Stimulated activated memory B cell treated with anti-CD40 and anti-IgM and Interleukin-4, amounts not matched to agents 10 μg/mL and 1 μg/mL and 100 μg/mL, for 72 hours (primary cell): ENCODE measurements around the gene CCDC150.
A peak's percentile ranks its signal among the peaks of the same experiment; 100 is the strongest.

Experiments used
- ATAC-seq: fragments of 150-1000 bp; cut with Tn5 transposase; 2 replicates; pipeline ENCODE4 v1.10.0; 2021
- H3K27ac Mint-ChIP-seq: one replicate; pipeline ENCODE4 v1.8.0; 2022; ENCODE audit warnings: mild to moderate bottlenecking, mixed read lengths
- H3K27me3 Mint-ChIP-seq: one replicate; pipeline ENCODE4 v1.8.0; 2022; ENCODE audit warnings: mixed read lengths
- H3K36me3 Mint-ChIP-seq: one replicate; pipeline ENCODE4 v1.8.0; 2022; ENCODE audit warnings: mixed read lengths
- H3K4me1 Mint-ChIP-seq: one replicate; pipeline ENCODE4 v1.8.0; 2022; ENCODE audit warnings: mixed read lengths
- H3K4me3 Mint-ChIP-seq: one replicate; pipeline ENCODE4 v1.8.0; 2022; ENCODE audit warnings: mild to moderate bottlenecking, moderate library complexity, mixed read lengths
- H3K9me3 Mint-ChIP-seq: one replicate; pipeline ENCODE4 v1.8.0; 2022; ENCODE audit warnings: mixed read lengths

CCDC150 gene

GRCh38 chr2:196750977-196751631, 111.6 kb downstream of the CCDC150 start:
- peaks cover 7% of the 10 kb centered on the region for H3K4me1 Mint-ChIP-seq

DNA sequence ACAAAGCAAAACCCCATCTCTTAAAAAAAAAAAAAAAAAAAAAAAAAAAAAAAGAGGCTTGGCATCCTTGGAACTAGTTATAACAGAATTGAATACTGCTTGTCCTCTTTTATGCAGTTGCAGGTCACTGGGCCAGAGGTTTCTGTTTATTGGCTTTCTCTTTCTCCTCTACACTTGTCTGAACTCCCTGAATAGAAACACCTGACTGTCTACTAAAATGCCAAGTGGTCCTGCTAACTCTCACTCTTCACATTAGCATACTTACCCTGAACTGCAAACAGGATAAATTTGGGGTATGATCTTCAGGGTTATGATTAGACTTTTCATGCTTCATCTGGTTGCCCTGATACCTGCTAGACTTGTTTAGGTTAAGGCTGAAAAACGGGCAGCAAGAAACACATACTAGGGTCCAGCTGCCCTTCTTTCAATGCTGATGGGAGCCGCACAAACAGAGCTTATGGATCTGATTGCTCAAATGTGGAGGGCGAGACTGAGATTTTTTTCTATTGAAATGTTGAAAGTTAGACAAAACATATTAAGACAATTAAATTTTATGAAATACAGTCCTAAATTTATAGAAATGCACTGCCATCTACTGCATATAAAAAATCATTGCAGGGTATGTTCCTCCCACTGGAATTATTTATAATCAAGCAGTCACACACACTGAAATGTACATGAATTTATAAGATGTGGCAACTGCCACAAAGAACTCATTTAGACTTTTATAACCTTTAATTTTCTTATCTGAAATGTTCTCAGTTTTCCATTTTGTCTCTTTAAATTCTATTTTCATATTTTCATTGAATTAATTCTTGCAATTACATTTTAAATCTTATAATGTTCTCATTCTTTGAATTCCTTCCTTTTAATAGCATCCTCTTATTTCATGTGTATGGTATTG, 119.2 kb downstream of the CCDC150 start:
- no peaks in the 10 kb centered on the region for H3K4me1 Mint-ChIP-seq
- no peak overlapping the region for H3K4me3 Mint-ChIP-seq
- H3K9me3 Mint-ChIP-seq, result peaks cover 25% of the 10 kb centered on the region
- H3K27ac Mint-ChIP-seq, result no peak overlapping the region
- peaks cover 50% of the 10 kb centered on the region for H3K36me3 Mint-ChIP-seq
- no peaks in the 10 kb centered on the region for H3K27me3 Mint-ChIP-seq
- no peak for ATAC-seq

More at GRCh38 chr2:196750977-196751631, 111.6 kb downstream of the CCDC150 start:
- no peaks in the 10 kb centered on the region for H3K27me3 Mint-ChIP-seq
- no peak overlapping the region for H3K4me3 Mint-ChIP-seq
- peaks cover 15% of the 10 kb centered on the region for H3K9me3 Mint-ChIP-seq
- no peaks in the 10 kb centered on the region for H3K36me3 Mint-ChIP-seq
- peak; percentile 76 for ATAC-seq
- no peak overlapping the region for H3K27ac Mint-ChIP-seq

- Mint-ChIP-seq H3K4me1 (no peaks in the 10 kb centered on the region), H3K27me3 (no peaks in the 10 kb centered on the region), H3K36me3 (peaks cover 54% of the 10 kb centered on the region), H3K9me3 (peaks cover 19% of the 10 kb centered on the region), H3K27ac (no peak overlapping the region), H3K4me3 (no peak overlapping the region)
- no peak for ATAC-seq
Measured at GRCh38 chr2:196759378-196759706, 119.8 kb downstream of the CCDC150 start.

GRCh38 chr2:196767101-196767500, 127.6 kb downstream of the CCDC150 start:
- H3K4me3 Mint-ChIP-seq, result no peak overlapping the region
- H3K27me3 Mint-ChIP-seq, result no peaks in the 10 kb centered on the region
- no peaks in the 10 kb centered on the region for H3K9me3 Mint-ChIP-seq
- no peak overlapping the region for H3K27ac Mint-ChIP-seq
- no peak for ATAC-seq
- H3K4me1 Mint-ChIP-seq, result no peaks in the 10 kb centered on the region
- peaks cover 58% of the 10 kb centered on the region for H3K36me3 Mint-ChIP-seq
